BLaER1 treated with 17β-estradiol and CSF1 and Interleukin-3, amounts not matched to agents 10 nM and 100 nM (cell line): Measurements from ENCODE around the gene GNAZ.

Source experiments
- H3K27ac ChIP-seq, 11 experiments: shearing (Covaris generic); formaldehyde crosslinking; 2 replicates each; pipeline ENCODE4 v1.8.1; 2022
- H3K27me3 ChIP-seq, 11 experiments: shearing (Covaris generic); formaldehyde crosslinking; 2 replicates each; pipeline ENCODE4 v1.8.1; 2022
- H3K36me3 ChIP-seq, 11 experiments: shearing (Covaris generic); formaldehyde crosslinking; 2 replicates each; pipeline ENCODE4 v1.8.1; 2022
- H3K4me1 ChIP-seq, 10 experiments: shearing (Covaris generic); formaldehyde crosslinking; 2 replicates each; pipeline ENCODE4 v1.8.1; 2022
- H3K4me2 ChIP-seq, 11 experiments: shearing (Covaris generic); formaldehyde crosslinking; 2 replicates each; pipeline ENCODE4 v1.8.1; 2022
- H3K4me3 ChIP-seq, 10 experiments: shearing (Covaris generic); formaldehyde crosslinking; 2 replicates each; pipeline ENCODE4 v1.8.1; 2022
- H3K9ac ChIP-seq, 11 experiments: shearing (Covaris generic); formaldehyde crosslinking; 2 replicates each; pipeline ENCODE4 v1.8.1; 2022
- H3K9me3 ChIP-seq, 11 experiments: shearing (Covaris generic); formaldehyde crosslinking; replicated peaks in 1 of 11; 2 replicates each; pipeline ENCODE4 v1.8.1; 2022
- H4K20me1 ChIP-seq, 11 experiments: shearing (Covaris generic); formaldehyde crosslinking; 2 replicates each; pipeline ENCODE4 v1.8.1; 2022
- Cebpa-rat ChIP-seq, 11 experiments: shearing (Covaris generic); IDR thresholded peaks; 2 replicates each; pipeline ENCODE4 v1.8.1; 2022

Gene GNAZ

DNA sequence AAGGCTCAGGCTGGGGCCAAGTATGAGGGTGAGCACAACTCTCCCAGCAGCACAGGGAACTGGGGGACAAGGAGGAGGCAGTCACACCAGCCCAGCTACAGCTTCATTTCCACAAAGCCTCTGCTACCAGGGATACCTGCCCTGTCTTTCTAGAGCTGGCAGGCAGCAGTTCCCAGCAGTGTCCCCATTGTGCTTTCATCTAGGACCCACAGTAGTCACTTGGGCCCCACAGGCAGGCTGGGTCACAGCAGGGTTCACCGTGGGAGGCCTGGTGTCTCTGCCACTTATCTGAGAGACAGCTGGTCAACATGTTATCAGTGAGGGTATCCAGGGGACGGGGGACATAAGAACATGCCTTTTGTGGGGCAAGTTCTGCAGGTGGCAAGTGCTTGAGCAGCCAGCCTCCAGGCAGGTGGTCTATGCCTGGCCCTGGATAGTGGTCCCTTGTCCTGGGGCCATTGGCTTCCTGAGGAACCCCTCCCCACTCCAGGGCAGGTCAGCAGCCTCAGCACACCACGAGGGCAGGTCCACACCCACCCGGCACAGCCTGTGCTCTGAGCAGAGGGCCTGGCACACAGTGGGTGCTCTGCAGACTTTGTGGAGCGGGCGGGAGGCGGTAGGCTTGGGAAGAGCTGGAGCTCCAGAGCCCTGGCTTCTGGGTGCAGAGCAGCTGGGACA is 29.9 kb downstream of the GNAZ start:
- Histone ChIP-seq H3K4me2 (peak overlapping the region in 2 of 11 experiments; percentile 46 to 54; a peak in 2 of 22 replicates), H3K9ac (no peak overlapping the region), H3K9me3 (no peaks in the 10 kb centered on the region), H4K20me1 (peaks cover 0 to 91% (median 0%) of the 10 kb centered on the region in 11 experiments; a peak in 7 of 22 replicates), H3K27ac (no peak overlapping the region), H3K36me3 (peaks cover 0 to 41% (median 0%) of the 10 kb centered on the region in 11 experiments; a peak in 7 of 22 replicates), H3K27me3 (no peaks in the 10 kb centered on the region), H3K4me3 (no peak overlapping the region), H3K4me1 (peaks cover 0 to 57% (median 21%) of the 10 kb centered on the region in 10 experiments; a peak in 10 of 20 replicates)
- TF ChIP-seq Cebpa-rat (IDR thresholded peaks at IDR 0.05): no peak

DNA sequence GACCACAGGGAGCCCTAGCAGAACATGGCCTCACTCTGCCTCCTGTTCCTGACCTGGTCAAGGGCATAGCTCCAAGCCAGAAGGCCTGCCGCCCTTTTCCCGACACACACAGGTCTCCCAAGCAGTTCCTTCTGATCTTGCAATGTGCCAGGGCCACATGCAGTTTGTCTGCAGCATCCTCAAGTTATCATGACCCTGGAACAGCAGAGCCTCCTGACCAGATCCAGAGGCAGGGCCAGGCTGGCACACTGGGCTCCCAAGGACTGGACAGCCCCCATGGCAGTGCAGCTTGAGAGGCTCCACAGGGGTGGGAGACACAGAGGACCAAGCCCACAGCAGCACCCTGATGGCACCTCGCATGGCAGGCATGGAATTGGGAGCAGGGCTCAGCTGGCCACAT is 31.2 kb downstream of the GNAZ start:
- Histone ChIP-seq H3K36me3 (peaks cover 0 to 28% (median 0%) of the 10 kb centered on the region in 11 experiments; a peak in 5 of 22 replicates), H3K27ac (no peak overlapping the region), H3K9me3 (no peaks in the 10 kb centered on the region), H4K20me1 (peaks cover 0 to 87% (median 0%) of the 10 kb centered on the region in 11 experiments; a peak in 7 of 22 replicates), H3K9ac (no peak overlapping the region), H3K4me2 (no peak overlapping the region), H3K4me1 (peaks cover 0 to 70% (median 34%) of the 10 kb centered on the region in 10 experiments; a peak in 13 of 20 replicates), H3K4me3 (no peak overlapping the region), H3K27me3 (no peaks in the 10 kb centered on the region)
- no peak for TF ChIP-seq Cebpa-rat (IDR thresholded peaks at IDR 0.05)

GRCh38 chr22:23102002-23102655 is 31.8 kb downstream of the GNAZ start:
- Histone ChIP-seq H3K4me3 (no peak overlapping the region), H3K36me3 (peaks cover 0 to 25% (median 0%) of the 10 kb centered on the region in 11 experiments; a peak in 3 of 22 replicates), H3K27ac (no peak overlapping the region), H3K4me1 (peaks cover 0 to 75% (median 40%) of the 10 kb centered on the region in 10 experiments; a peak in 13 of 20 replicates), H3K27me3 (no peaks in the 10 kb centered on the region), H3K4me2 (peak overlapping the region in 1 of 11 experiments; percentile 10; a peak in 3 of 22 replicates), H4K20me1 (peaks cover 0 to 90% (median 0%) of the 10 kb centered on the region in 11 experiments; a peak in 7 of 22 replicates), H3K9ac (no peak overlapping the region), H3K9me3 (no peaks in the 10 kb centered on the region)
- TF ChIP-seq Cebpa-rat (IDR thresholded peaks at IDR 0.05): no peak

DNA sequence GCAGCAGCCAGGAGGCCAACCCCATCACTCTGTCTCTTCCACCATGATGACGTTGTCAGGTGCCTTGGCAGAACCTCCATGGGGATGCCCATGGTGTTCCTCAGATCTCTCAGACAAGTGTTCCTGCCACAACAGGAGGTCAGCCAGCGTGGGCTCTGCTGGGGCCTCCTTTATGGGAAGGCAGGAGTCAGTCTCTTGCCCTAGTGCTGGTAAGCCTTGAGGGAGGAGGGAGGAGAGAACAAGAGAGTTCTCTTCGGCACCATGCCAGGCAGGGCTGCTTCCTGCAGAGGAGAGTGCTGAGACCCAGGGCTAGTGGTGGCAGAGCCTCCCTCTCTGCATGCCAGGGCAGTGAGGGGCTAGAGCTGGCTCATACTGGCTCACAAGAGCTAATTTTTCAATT is 32.5 kb downstream of the GNAZ start:
- Histone ChIP-seq H3K4me2 (no peak overlapping the region; a peak in 1 of 22 replicates), H3K4me3 (no peak overlapping the region), H3K36me3 (peaks cover 0 to 21% (median 0%) of the 10 kb centered on the region in 11 experiments; a peak in 3 of 22 replicates), H4K20me1 (peaks cover 0 to 90% (median 0%) of the 10 kb centered on the region in 11 experiments; a peak in 7 of 22 replicates), H3K4me1 (peaks cover 0 to 75% (median 46%) of the 10 kb centered on the region in 10 experiments; a peak in 14 of 20 replicates), H3K27ac (no peak overlapping the region), H3K9ac (no peak overlapping the region), H3K9me3 (no peaks in the 10 kb centered on the region), H3K27me3 (no peaks in the 10 kb centered on the region)
- no peak for TF ChIP-seq Cebpa-rat (IDR thresholded peaks at IDR 0.05)

DNA sequence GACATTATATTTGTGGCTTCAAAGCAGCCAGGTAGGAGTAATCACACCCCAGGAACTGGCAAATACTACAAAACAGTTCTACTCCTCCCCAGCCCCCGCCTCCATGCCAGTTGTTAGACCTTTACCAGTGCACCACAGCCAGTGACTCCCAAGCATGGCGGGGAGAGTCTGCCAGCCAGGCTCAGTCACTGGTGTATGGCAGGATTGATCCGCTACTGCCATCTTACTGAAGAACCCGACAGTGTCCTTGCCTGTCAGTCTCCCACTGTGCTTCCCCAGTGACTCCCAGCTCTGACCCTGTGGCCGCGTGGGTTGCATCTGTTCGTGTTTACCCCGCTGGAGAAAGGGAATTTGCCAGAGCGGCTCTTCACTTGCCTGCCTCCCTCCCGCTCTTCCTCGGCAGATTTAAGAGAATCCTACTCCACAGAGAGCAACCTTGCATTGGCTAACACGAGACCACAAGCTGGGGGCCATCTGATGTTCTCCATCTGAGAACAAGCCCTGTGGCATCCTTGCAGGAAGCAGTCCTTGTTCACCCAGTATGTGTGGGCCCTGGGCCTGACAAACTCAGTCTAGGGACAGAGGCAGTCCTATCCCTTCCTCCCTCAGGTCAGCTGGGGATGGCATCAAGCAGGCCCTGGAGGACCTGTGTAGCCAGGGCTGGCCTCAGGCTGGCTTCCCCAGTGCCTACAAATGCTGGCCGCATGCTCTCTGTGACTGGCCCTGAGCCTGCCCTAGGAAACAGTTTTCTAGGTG is 33.1 kb downstream of the GNAZ start:
- Histone ChIP-seq H3K4me3 (no peak overlapping the region), H3K27ac (no peak overlapping the region), H3K4me2 (no peak overlapping the region), H4K20me1 (peaks cover 0 to 90% (median 0%) of the 10 kb centered on the region in 11 experiments; a peak in 6 of 22 replicates), H3K36me3 (peaks cover 0 to 15% (median 0%) of the 10 kb centered on the region in 11 experiments; a peak in 3 of 22 replicates), H3K27me3 (no peaks in the 10 kb centered on the region), H3K9me3 (no peaks in the 10 kb centered on the region), H3K4me1 (peaks cover 0 to 75% (median 47%) of the 10 kb centered on the region in 10 experiments; a peak in 14 of 20 replicates), H3K9ac (no peak overlapping the region)
- no peak for TF ChIP-seq Cebpa-rat (IDR thresholded peaks at IDR 0.05)

- H3K27me3 ChIP-seq: no peaks in the 10 kb centered on the region
- no peak overlapping the region for H3K4me2 ChIP-seq
- peaks cover 0 to 15% (median 0%) of the 10 kb centered on the region in 11 experiments; a peak in 3 of 22 replicates for H3K36me3 ChIP-seq
- no peak for TF ChIP-seq Cebpa-rat (IDR thresholded peaks at IDR 0.05)
- peaks cover 0 to 90% (median 0%) of the 10 kb centered on the region in 11 experiments; a peak in 7 of 22 replicates for H4K20me1 ChIP-seq
- no peaks in the 10 kb centered on the region for H3K9me3 ChIP-seq
- no peak overlapping the region; a peak in 1 of 22 replicates for H3K9ac ChIP-seq
- H3K4me1 ChIP-seq: peaks cover 0 to 75% (median 48%) of the 10 kb centered on the region in 10 experiments; a peak in 14 of 20 replicates
- H3K27ac ChIP-seq: no peak overlapping the region
- no peak overlapping the region for H3K4me3 ChIP-seq
Observed at GRCh38 chr22:23104187-23104971, 34.1 kb downstream of the GNAZ start.

DNA sequence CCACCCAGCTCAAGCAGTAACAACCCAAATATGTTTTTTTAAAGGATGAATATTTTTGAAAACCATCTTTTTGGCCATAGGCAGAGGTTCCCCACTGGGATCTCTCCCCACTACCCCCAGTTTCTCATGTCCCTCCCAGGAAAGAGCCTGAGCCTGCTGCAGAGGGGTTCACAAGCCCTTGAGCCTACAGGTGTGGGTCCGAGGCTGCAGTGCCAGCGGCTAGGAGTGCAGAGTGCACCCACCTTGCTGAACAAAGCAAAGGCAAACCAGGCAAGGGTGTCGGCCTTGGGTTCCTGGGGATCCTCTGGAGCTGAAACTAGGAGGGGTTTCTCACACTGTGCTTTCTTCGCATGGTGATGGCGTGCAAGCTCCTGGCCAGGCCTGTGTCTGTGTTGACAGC is 35.0 kb downstream of the GNAZ start:
- Histone ChIP-seq H4K20me1 (peaks cover 0 to 90% (median 4%) of the 10 kb centered on the region in 11 experiments; a peak in 7 of 22 replicates), H3K27ac (no peak overlapping the region), H3K9ac (no peak overlapping the region; a peak in 1 of 22 replicates), H3K9me3 (no peaks in the 10 kb centered on the region), H3K4me2 (peak overlapping the region in 6 of 11 experiments; percentile 20 to 98 (median 90); a peak in 7 of 22 replicates), H3K27me3 (no peaks in the 10 kb centered on the region), H3K4me1 (peaks cover 2 to 78% (median 51%) of the 10 kb centered on the region in 10 experiments; a peak in 19 of 20 replicates), H3K36me3 (peaks cover 0 to 13% (median 0%) of the 10 kb centered on the region in 11 experiments; a peak in 3 of 22 replicates), H3K4me3 (no peak overlapping the region)
- TF ChIP-seq Cebpa-rat (IDR thresholded peaks at IDR 0.05): no peak

DNA sequence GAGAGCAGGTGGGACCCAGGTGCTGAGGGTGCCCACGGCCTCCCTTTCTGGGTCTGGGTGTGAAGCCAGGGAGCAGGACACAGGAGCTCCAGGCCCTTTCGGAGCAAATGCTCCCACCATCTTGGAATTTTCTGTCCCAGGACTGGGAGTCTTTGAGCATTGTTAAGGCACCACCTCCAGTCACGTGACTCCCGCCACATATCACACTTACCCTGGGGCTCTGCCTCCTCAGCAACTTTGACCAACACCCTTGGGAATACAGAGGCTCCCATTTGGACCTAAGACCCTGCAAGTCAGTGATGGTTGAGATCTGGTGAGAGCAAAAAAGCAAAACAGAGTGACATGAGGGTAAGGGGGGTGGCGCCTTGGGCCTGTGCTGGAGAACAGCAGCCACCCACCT is 35.6 kb downstream of the GNAZ start:
- Histone ChIP-seq H3K9me3 (no peaks in the 10 kb centered on the region), H3K4me1 (peaks cover 9 to 84% (median 57%) of the 10 kb centered on the region in 10 experiments; a peak in 19 of 20 replicates), H3K27ac (no peak overlapping the region), H4K20me1 (peaks cover 0 to 90% (median 5%) of the 10 kb centered on the region in 11 experiments; a peak in 7 of 22 replicates), H3K9ac (peak overlapping the region in 1 of 11 experiments; percentile 37; a peak in 1 of 22 replicates), H3K4me2 (peak overlapping the region in 8 of 11 experiments; percentile 20 to 98 (median 86); a peak in 13 of 22 replicates), H3K27me3 (no peaks in the 10 kb centered on the region), H3K4me3 (no peak overlapping the region), H3K36me3 (peaks cover 0 to 13% (median 0%) of the 10 kb centered on the region in 11 experiments; a peak in 3 of 22 replicates)
- TF ChIP-seq Cebpa-rat (IDR thresholded peaks at IDR 0.05): no peak
